OCI-LY1 (cell line): ENCODE measurements around the gene SLC37A4.

Source experiments
- CTCF ChIP-seq: fragments of 200-600 bp; sonication (generic), shearing (Covaris generic); IDR thresholded peaks from 2 replicates; pipeline ENCODE4 v1.5.1; 2017; ENCODE audit warnings: mild to moderate bottlenecking, antibody characterized with exemption, low read length, moderate library complexity, mixed read lengths
- EZH2 ChIP-seq: fragments of 200-600 bp; sonication (generic), shearing (Covaris generic); IDR thresholded peaks from 2 replicates; pipeline ENCODE4 v1.8.0; 2017; ENCODE audit warnings: borderline replicate concordance, mixed run types, mild to moderate bottlenecking, antibody characterized with exemption, low read length, moderate library complexity, mixed read lengths

GRCh38 chr11:119046489-119046888 is 15.8 kb upstream of the SLC37A4 start:
- no peak for TF ChIP-seq CTCF
- TF ChIP-seq EZH2 = no peak
